Measurements from ENCODE around the gene COPS3.

GRCh38 chr17:17228521-17229279, 52.3 kb downstream of the COPS3 start:
- no peak for TF ChIP-seq TAF1 (IDR thresholded peaks at IDR 0.05; ENCODE audit: low read depth)
- no peak for TF ChIP-seq YY1 (IDR thresholded peaks at IDR 0.05; ENCODE audit: low read depth)
- TF ChIP-seq EGR1 (IDR thresholded peaks at IDR 0.05): no peak
- TF ChIP-seq REST (IDR thresholded peaks at IDR 0.05; ENCODE audit: low read depth): no peak
- no peak for TF ChIP-seq MAX (IDR thresholded peaks at IDR 0.05)
- TF ChIP-seq EP300 (IDR thresholded peaks at IDR 0.05; ENCODE audit: borderline replicate concordance): no peak
- no peak for TF ChIP-seq CEBPB (IDR thresholded peaks at IDR 0.05)
- TF ChIP-seq RAD21 (IDR thresholded peaks at IDR 0.05; ENCODE audit: low read depth): no peak
- TF ChIP-seq USF1 (IDR thresholded peaks at IDR 0.05): no peak
- TF ChIP-seq TCF12 (IDR thresholded peaks at IDR 0.05; ENCODE audit: low read depth): no peak
- no peak for TF ChIP-seq ZBTB7A (IDR thresholded peaks at IDR 0.05; ENCODE audit: low read depth)
- no peak for TF ChIP-seq TEAD4 (IDR thresholded peaks at IDR 0.05)
- TF ChIP-seq NFIC (IDR thresholded peaks at IDR 0.05): no peak
